Caki2 (cell line): ENCODE results near the gene TRABD2B. TPM values are rescaled to one million over a fixed set of nuclear protein-coding genes. Genes with fewer than 3 reads are reported as not detected.

Experiments
- DNase-seq: peaks from one replicate; pipeline ENCODE4 v3.0.0-alpha.2; 2015; ENCODE audit warnings: low read depth
- in situ Hi-C: cut with HindIII; loops from 2 replicates; pipeline ENCODE4 v1.10.0; 2016; ENCODE audit warnings: low sequenced_read_pairs, low pct_unique_long_range_greater_than_20kb, mixed read lengths
- total RNA-seq: library from RNA; depleted of rRNA; stranded (reverse); fragments of >200 nt; shearing (Covaris generic); gene quantifications from 2 replicates; pipeline ENCODE4 v1.2.3, GENCODE V29; 2014; ENCODE audit warnings: low replicate concordance; rRNA removed

Gene TRABD2B
- total RNA-seq, 1 experiment from 2014 or later: 0.57 TPM

DNA sequence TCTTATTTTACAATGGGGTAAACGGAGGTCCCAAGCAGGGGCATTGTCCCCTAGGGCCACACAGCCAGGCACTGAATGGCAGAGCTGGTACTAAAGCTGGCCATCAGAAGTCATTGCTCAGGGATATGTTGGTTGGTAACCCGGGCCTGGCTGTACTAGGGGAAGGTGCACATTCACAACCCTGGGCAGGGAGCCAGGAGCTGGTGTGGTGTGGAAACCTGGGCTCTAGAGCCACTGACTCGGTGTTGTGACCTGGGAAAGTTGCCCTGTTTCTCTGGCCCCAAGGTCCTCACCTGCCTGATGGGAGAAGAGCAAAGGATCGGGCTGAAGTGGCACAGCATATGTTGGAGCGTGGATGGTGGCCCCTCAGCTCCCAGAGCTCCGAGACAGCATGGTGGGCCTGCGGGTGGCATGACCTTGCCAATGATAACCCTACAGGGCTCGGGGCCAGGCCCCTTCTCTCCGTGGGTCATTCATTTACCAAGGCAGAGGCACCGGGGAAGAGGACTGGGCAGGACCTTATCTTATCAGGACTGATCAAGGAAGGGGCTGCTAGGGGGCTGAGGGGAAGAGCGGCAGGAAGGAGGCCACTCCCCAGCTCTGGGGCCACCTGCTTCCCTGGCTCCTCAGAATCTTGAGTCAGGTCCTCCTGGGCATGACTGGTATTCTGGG lies 274.1 kb downstream of the TRABD2B start:
- in situ Hi-C loops: no loop called here

GRCh38 chr1:47722101-47722500 lies 275.1 kb downstream of the TRABD2B start:
- in situ Hi-C loops: no loop called here
- DNase-seq: no peak

More for the DNA sequence above, 274.1 kb downstream of the TRABD2B start:
- no peak for DNase-seq

GRCh38 chr1:47720111-47720510 lies 277.1 kb downstream of the TRABD2B start:
- no peak for DNase-seq
- in situ Hi-C loops: no loop called here

- DNase-seq: no peak
- in situ Hi-C loops: no loop called here
These were observed 279.8 kb downstream of the TRABD2B start for GRCh38 chr1:47717341-47717740.

GRCh38 chr1:47713975-47714767 lies 283.0 kb downstream of the TRABD2B start:
- in situ Hi-C loops: no loop called here

GRCh38 chr1:47713333-47713953 lies 283.7 kb downstream of the TRABD2B start:
- DNase-seq: no peak
- in situ Hi-C loops: no loop called here

More at GRCh38 chr1:47713975-47714767, 283.0 kb downstream of the TRABD2B start:
- DNase-seq: no peak

GRCh38 chr1:47712596-47713299 lies 284.4 kb downstream of the TRABD2B start:
- in situ Hi-C loops: no loop called here
- DNase-seq: no peak

DNA sequence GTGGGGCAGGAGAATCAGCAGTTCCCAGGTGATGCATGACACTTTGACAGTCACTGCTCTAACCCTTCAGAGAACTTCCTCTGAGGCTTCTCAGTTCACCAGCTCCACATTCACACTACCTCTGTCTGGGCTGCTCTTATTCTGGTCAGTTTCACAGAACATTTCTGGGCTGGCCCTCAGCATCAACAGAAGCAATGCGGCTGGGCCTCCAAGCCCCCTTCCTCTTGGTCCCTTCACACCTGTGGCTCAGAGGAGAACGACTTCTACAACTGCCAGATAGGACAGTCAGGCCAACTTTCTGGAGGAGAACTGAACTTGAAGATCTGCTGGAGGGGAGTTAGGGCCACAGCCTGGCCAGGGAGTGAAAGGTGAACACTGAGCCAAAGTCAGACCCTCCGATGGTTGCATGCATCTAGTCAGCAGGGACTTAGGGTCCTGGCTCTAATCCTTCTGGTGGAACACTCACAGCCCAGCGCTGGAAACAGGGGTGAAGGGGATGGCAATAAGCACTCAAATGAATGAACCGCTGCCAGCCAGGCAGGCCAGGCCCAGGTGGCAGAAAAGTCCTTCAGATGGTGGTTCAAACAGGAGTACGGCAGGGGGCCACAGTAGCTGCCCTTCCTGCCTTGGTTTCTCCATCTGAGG lies 285.2 kb downstream of the TRABD2B start:
- DNase-seq: no peak
- in situ Hi-C loops: no loop called here

GRCh38 chr1:47711184-47711847 lies 285.9 kb downstream of the TRABD2B start:
- no peak for DNase-seq
- in situ Hi-C loops: no loop called here

Other genes with a start within 250 kb of the TRABD2B start
- 1.2 TPM in 1 of 2 replicates, not detected in the other for gene SLC5A9, start 225.3 kb upstream of the TRABD2B start, total RNA-seq